Erythroblast (primary cell): ENCODE measurements around the gene PIAS2.

Experiments
- GATA1 ChIP-seq: IDR thresholded peaks from 2 replicates; pipeline ENCODE4 v1.6.1; 2011; ENCODE audit warnings: low read depth, mild to moderate bottlenecking, control low read depth, low read length, moderate library complexity
- POLR2A ChIP-seq: IDR thresholded peaks from 2 replicates; pipeline ENCODE4 v1.6.1; 2011; ENCODE audit warnings: mild to moderate bottlenecking, low read length

- TF ChIP-seq POLR2A (no peak), GATA1 (no peak)
These were observed 57.5 kb downstream of the PIAS2 start for GRCh38 chr18:46859855-46860254.
